SU-DHL-6 (cell line): ENCODE results near the gene CERS6.

Experiments
- CTCF ChIP-seq: fragments of 200-600 bp; sonication (generic); IDR thresholded peaks from one replicate; pipeline ENCODE4 v1.5.1; 2017; ENCODE audit warnings: antibody characterized with exemption, mild to moderate bottlenecking, low read length, moderate library complexity; ENCODE audit not compliant: insufficient read depth, poor library complexity, severe bottlenecking
- EZH2phosphoT487 ChIP-seq: fragments of 200-600 bp; sonication (generic), shearing (Covaris generic); conservative IDR thresholded peaks from 2 replicates; pipeline ENCODE4 v1.6.1; 2018; ENCODE audit warnings: mild to moderate bottlenecking, antibody characterized with exemption, low read length, moderate library complexity, mixed read lengths

- no peak for TF ChIP-seq CTCF
- TF ChIP-seq EZH2phosphoT487 = no peak
Measured at GRCh38 chr2:168589236-168590211, 133.5 kb downstream of the CERS6 start.
